IMR-90 (cell line): Measurements from ENCODE around the gene GALNT8. TPM values are rescaled to one million over a fixed set of nuclear protein-coding genes. Genes with fewer than 3 reads are reported as not detected.

Source experiments
- ATAC-seq: fragments of 200-7000 bp; cut with Tn5 transposase; 2 replicates; pipeline ENCODE4 v1.9.1; 2020; ENCODE audit warnings: low read depth, mild to moderate bottlenecking, moderate library complexity
- BruUV-seq: library from RNA; stranded (reverse); fragments of 400-500 nt; replicated peaks from 2 replicates; lab custom pipeline; 2021; lab: Mats Ljungman, UMichigan
- CTCF ChIA-PET: fragments of 300-600 bp; formaldehyde crosslinking; extraction: SDS; loops from one replicate; lab custom pipeline; 2021; ENCODE audit warnings: antibody characterized with exemption; lab: Yijun Ruan, JAX
- POLR2A ChIA-PET: fragments of 300-600 bp; sonication (Branson Sonifier 250); formaldehyde crosslinking; loops from one replicate; lab custom pipeline; 2022; ENCODE audit warnings: antibody characterized with exemption; ENCODE audit not compliant: unreplicated experiment; lab: Charles Lee
- DNase-seq: peaks from one replicate; pipeline ENCODE4 v3.0.0; 2013
- H2AFZ ChIP-seq: replicated peaks from 2 replicates; pipeline ENCODE3; 2013; ENCODE audit warnings: low read length, mild to moderate bottlenecking; ENCODE audit not compliant: poor library complexity
- H2AK5ac ChIP-seq: 2 replicates; pipeline ENCODE4 v1.6.1; 2013; ENCODE audit warnings: low read depth, low read length, inconsistent platforms
- H2AK9ac ChIP-seq: replicated peaks from 2 replicates; pipeline ENCODE3; 2013; ENCODE audit warnings: mild to moderate bottlenecking, low read depth, low read length, moderate library complexity; ENCODE audit not compliant: poor library complexity
- H2BK120ac ChIP-seq: 2 replicates; pipeline ENCODE4 v1.6.1; 2013; ENCODE audit warnings: low read depth, low read length, inconsistent platforms
- H2BK15ac ChIP-seq: 3 replicates; pipeline ENCODE4 v1.6.1; 2013; ENCODE audit warnings: low read depth, low read length, inconsistent platforms
- H2BK20ac ChIP-seq: 2 replicates; pipeline ENCODE4 v1.6.1; 2013; ENCODE audit warnings: low read depth, mild to moderate bottlenecking, inconsistent platforms, low read length, moderate library complexity
- H2BK5ac ChIP-seq: 2 replicates; pipeline ENCODE4 v1.6.1; 2013; ENCODE audit warnings: mild to moderate bottlenecking, low read depth, low read length, inconsistent platforms; ENCODE audit not compliant: poor library complexity, severe bottlenecking
- H3K14ac ChIP-seq: replicated peaks from 2 replicates; pipeline ENCODE4 v1.6.1; 2013; ENCODE audit warnings: low read depth, low read length, inconsistent platforms
- H3K18ac ChIP-seq: 2 replicates; pipeline ENCODE4 v1.6.1; 2013; ENCODE audit warnings: low read depth, low read length, control low read depth
- H3K23ac ChIP-seq: 2 replicates; pipeline ENCODE4 v1.6.1; 2013; ENCODE audit warnings: low read depth, low read length, inconsistent platforms
- H3K27ac ChIP-seq: 2 replicates; pipeline ENCODE4 v1.5.1; 2013; ENCODE audit warnings: mild to moderate bottlenecking, control low read depth, low read length; ENCODE audit not compliant: insufficient read depth
- H3K27me3 ChIP-seq: 2 replicates; pipeline ENCODE4 v1.6.1; 2013; ENCODE audit warnings: low read length; ENCODE audit not compliant: control insufficient read depth, insufficient read depth
- H3K36me3 ChIP-seq: 2 replicates; pipeline ENCODE4 v1.6.1; 2013; ENCODE audit warnings: low read length, mixed read lengths; ENCODE audit not compliant: control insufficient read depth, insufficient read depth
- H3K4ac ChIP-seq: 2 replicates; pipeline ENCODE4 v1.6.1; 2013; ENCODE audit warnings: low read depth, low read length, inconsistent platforms
- H3K4me1 ChIP-seq: 2 replicates; pipeline ENCODE4 v1.6.1; 2013; ENCODE audit warnings: low read length, mixed read lengths; ENCODE audit not compliant: control insufficient read depth, insufficient read depth
- H3K4me2 ChIP-seq: 2 replicates; pipeline ENCODE4 v1.6.1; 2013; ENCODE audit warnings: low read depth, mild to moderate bottlenecking, control low read depth, low read length, moderate library complexity
- H3K4me3 ChIP-seq: 2 replicates; pipeline ENCODE4 v1.5.1; 2013; ENCODE audit warnings: low read depth, mild to moderate bottlenecking, control low read depth, low read length, moderate library complexity; ENCODE audit not compliant: insufficient read depth
- H3K56ac ChIP-seq: 2 replicates; pipeline ENCODE4 v1.6.1; 2013; ENCODE audit warnings: low read length, inconsistent platforms; ENCODE audit not compliant: insufficient read depth; ENCODE audit errors: extremely low read depth
- H3K79me1 ChIP-seq, 2 experiments: 2 replicates each; pipeline ENCODE4 v1.6.1; 2013; ENCODE audit warnings: low read length in 2 of 2, inconsistent platforms in 1 of 2, low read depth in 1 of 2
- H3K9ac ChIP-seq: 2 replicates; pipeline ENCODE4 v1.6.1; 2013; ENCODE audit warnings: low read depth, low read length, control low read depth
- H3K9me1 ChIP-seq: 2 replicates; pipeline ENCODE4 v1.6.1; 2013; ENCODE audit warnings: low read length, inconsistent platforms; ENCODE audit not compliant: insufficient read depth
- H3K9me3 ChIP-seq: 2 replicates; pipeline ENCODE4 v1.6.1; 2013; ENCODE audit warnings: low read length; ENCODE audit not compliant: control insufficient read depth, insufficient read depth
- H4K20me1 ChIP-seq: 2 replicates; pipeline ENCODE4 v1.6.1; 2013; ENCODE audit warnings: low read length, inconsistent platforms; ENCODE audit not compliant: insufficient read depth
- H4K5ac ChIP-seq: 2 replicates; pipeline ENCODE4 v1.6.1; 2013; ENCODE audit warnings: mild to moderate bottlenecking, low read depth, low read length, control low read depth
- H4K8ac ChIP-seq, 2 experiments: 2 replicates each; pipeline ENCODE4 v1.6.1; 2013; ENCODE audit warnings: low read depth in 2 of 2, low read length in 2 of 2, control low read depth in 1 of 2, inconsistent platforms in 1 of 2
- H4K91ac ChIP-seq: 2 replicates; pipeline ENCODE4 v1.6.1; 2013; ENCODE audit warnings: low read depth, low read length, inconsistent platforms; ENCODE audit not compliant: insufficient read depth
- POLR2A ChIP-seq: IDR thresholded peaks from 2 replicates; pipeline ENCODE4 v1.6.1; 2012; ENCODE audit warnings: mild to moderate bottlenecking, low read depth, low read length
- RFX5 ChIP-seq: IDR thresholded peaks from 2 replicates; pipeline ENCODE4 v1.8.0; 2012; ENCODE audit warnings: low read depth, mild to moderate bottlenecking, low read length, moderate library complexity
- SMC3 ChIP-seq: fragments of 150-350 bp; IDR thresholded peaks from 2 replicates; pipeline ENCODE4 v1.6.1; 2016; ENCODE audit warnings: low read depth, mild to moderate bottlenecking, antibody characterized with exemption, low read length, moderate library complexity
- WGBS, 2 experiments: methylation state at CpG; one replicate each; pipeline versions ENCODE4 v1.1.5 to v1.1.7; 2013; ENCODE audit warnings: missing lambda C conversion rate in 2 of 2; ENCODE audit not compliant: insufficient read length in 1 of 2; ENCODE audit errors: extremely low coverage in 2 of 2; 5-methylcytosine and 5-hydroxymethylcytosine counted together
- dilution Hi-C: fragments of 300-500 bp; cut with HindIII; formaldehyde crosslinking; loops from one replicate; pipeline ENCODE4 v1.14.3; 2018; ENCODE audit warnings: low sequenced_read_pairs; ENCODE audit not compliant: unreplicated experiment
- in situ Hi-C: fragments of 300-500 bp; cut with MboI; formaldehyde crosslinking; loops from 3 replicates; pipeline ENCODE4 v1.14.3; 2019; ENCODE audit warnings: low sequenced_read_pairs, inconsistent platforms, mixed read lengths
- intact Hi-C: fragments of 100-400 bp; cut with micrococcal nuclease; formaldehyde crosslinking; loops from 2 replicates; pipeline ENCODE4 v1.10.0; 2022
- polyA plus RNA-seq, 3 experiments: library from polyadenylated mRNA; depleted of rRNA; stranded (reverse); fragments of >200 nt; gene quantifications; 2 replicates each; pipeline ENCODE4 v1.2.3, GENCODE V29; 2012; ENCODE audit warnings: low replicate concordance in 1 of 3
- total RNA-seq: library from RNA; depleted of rRNA; stranded (reverse); fragments of >200 nt; gene quantifications from 2 replicates; pipeline ENCODE4 v1.2.3, GENCODE V29; 2012

The GALNT8 gene
- total and polyA plus RNA-seq, 2 of the 4 experiments (the other 2 are of a cell fraction), result not detected

- Histone ChIP-seq H4K91ac (no peak overlapping the region), H3K9me1 (no peaks in the 10 kb centered on the region), H2BK20ac (no peak overlapping the region), H3K4me3 (no peak overlapping the region), H4K8ac (no peak overlapping the region), H2AK5ac (no peak overlapping the region), H2BK15ac (no peak overlapping the region), H3K9ac (no peak overlapping the region), H3K4me1 (no peaks in the 10 kb centered on the region), H2AFZ (no peak overlapping the region), H3K27me3 (no peaks in the 10 kb centered on the region), H3K27ac (no peak overlapping the region), H3K36me3 (no peaks in the 10 kb centered on the region), H3K23ac (no peak overlapping the region), H3K18ac (no peak overlapping the region), H3K4me2 (no peak overlapping the region), H2BK5ac (no peak overlapping the region), H4K20me1 (no peaks in the 10 kb centered on the region), H2BK120ac (no peak overlapping the region), H3K79me1 (no peaks in the 10 kb centered on the region), H2AK9ac (no peak overlapping the region), H4K5ac (no peak overlapping the region), H3K9me3 (no peaks in the 10 kb centered on the region), H3K56ac (no peak overlapping the region), H3K4ac (no peak overlapping the region), H3K14ac (no peak overlapping the region)
- TF ChIP-seq POLR2A (no peak), RFX5 (no peak), SMC3 (no peak)
- in situ Hi-C loops (no loop called here), intact Hi-C loops (no loop called here), dilution Hi-C loops (no loop called here)
- no CpG with 5 or more reads among the region's 1 CpG for WGBS, 2 experiments
- ChIA-PET CTCF (interaction anchor here (1.0 kb wide), 1 partner anchor 23 kb away, joined by 3 read pairs; no protein-coding TSS in a partner anchor), POLR2A (no interaction called here)
- ATAC-seq (no peak), DNase-seq (no peak)
- no TSS peak for BruUV-seq
These were observed 15.9 kb downstream of the GALNT8 start for GRCh38 chr12:4736091-4736490.
